K562 (cell line): Measurements from ENCODE around the gene CRAMP1. TPM values are rescaled to one million over a fixed set of nuclear protein-coding genes. Genes with fewer than 3 reads are reported as not detected.

Experiments
- CTBP1 ChIP-seq: fragments of 450-650 bp; IDR thresholded peaks from 2 replicates; pipeline ENCODE4 v1.6.1; 2016; ENCODE audit warnings: borderline replicate concordance
- CXXC5 ChIP-seq: fragments of 250-450 bp; sonication (Bioruptor Pico); IDR thresholded peaks from 2 replicates; pipeline ENCODE4 v1.8.0; 2022; ENCODE audit warnings: inconsistent platforms, mild to moderate bottlenecking, moderate library complexity
- GABPA ChIP-seq: fragments of 200-800 bp; sonication (Bioruptor generic); conservative IDR thresholded peaks from 2 replicates; pipeline ENCODE4 v1.6.1; 2016; ENCODE audit warnings: low read depth, missing genetic modification characterization, missing compliant biosample characterization
- JUND ChIP-seq, 2 experiments: IDR thresholded peaks; 2 replicates in 1 of 2; 3 replicates in 1 of 2; pipeline ENCODE4 v1.6.1; 2011; ENCODE audit warnings: borderline replicate concordance in 2 of 2, low read depth in 2 of 2, low read length in 2 of 2, improper control_type of control experiment in 1 of 2, missing biosample characterization in 1 of 2, missing genetic modification characterization in 1 of 2, missing genetic modification reagents in 1 of 2
- MTA3 ChIP-seq: fragments of 450-650 bp; formaldehyde crosslinking; IDR thresholded peaks from 2 replicates; pipeline ENCODE4 v1.6.1; 2017; ENCODE audit warnings: mild to moderate bottlenecking, borderline replicate concordance
- SIN3B ChIP-seq: fragments of 450-650 bp; IDR thresholded peaks from 2 replicates; pipeline ENCODE4 v1.6.1; 2017; ENCODE audit warnings: low read depth, mild to moderate bottlenecking, moderate library complexity
- SMARCA5 ChIP-seq: fragments of 450-650 bp; IDR thresholded peaks from 2 replicates; pipeline ENCODE4 v1.6.1; 2016
- SUPT5H ChIP-seq: fragments of 450-650 bp; IDR thresholded peaks from 2 replicates; pipeline ENCODE4 v1.6.1; 2016
- ZNF133 ChIP-seq: fragments of 250-450 bp; sonication (Bioruptor Pico); IDR thresholded peaks from 2 replicates; pipeline ENCODE4 v1.4.0; 2020; ENCODE audit warnings: mild to moderate bottlenecking
- ZNF318 ChIP-seq, 2 experiments: fragments of 450-650 bp; IDR thresholded peaks; 2 replicates each; pipeline ENCODE4 v1.6.1; 2016; ENCODE audit warnings: mild to moderate bottlenecking in 2 of 2, borderline replicate concordance in 1 of 2, low read depth in 1 of 2, moderate library complexity in 1 of 2
- polyA plus RNA-seq, 8 experiments: library from polyadenylated mRNA; depleted of rRNA in 4 of 8; stranded (reverse) in 5 of 8; unstranded in 3 of 8; fragments of >200 nt; fragmentation: Nextera tagmentation in 2 of 8; fragmentation: Illumina TruSeq in 1 of 8; extraction: Ambion mirVana in 2 of 8; extraction: Trizol in 1 of 8; gene quantifications; 2 replicates each; pipeline versions ENCODE4 v1.2.1 to v1.2.3, GENCODE V29; 2011 to 2014; ENCODE audit warnings: inconsistent platforms in 1 of 8, missing spikeins in 1 of 8
- total RNA-seq, 7 experiments: library from RNA; depleted of rRNA in 6 of 7; stranded (reverse); fragments of >200 nt in 6 of 7; fragmentation: Illumina TruSeq in 2 of 7; extraction: Trizol in 2 of 7; gene quantifications; 2 replicates each; pipeline versions ENCODE4 v1.2.1 to v1.2.3, GENCODE V29; 2011 to 2021; ENCODE audit warnings: low replicate concordance in 1 of 7
- TF ChIP-seq, protein P1 (sequence below): IDR thresholded peaks from 2 replicates; pipeline ENCODE4 v1.6.1; 2014; ENCODE audit warnings: antibody characterized with exemption
- TF ChIP-seq, protein P2 (sequence below): fragments of 250-450 bp; sonication (Bioruptor Pico); IDR thresholded peaks from 2 replicates; pipeline ENCODE4 v1.5.0; 2022; ENCODE audit warnings: mild to moderate bottlenecking

CRAMP1 gene
- total and polyA plus RNA-seq, 9 of the 15 experiments (the other 6 are each of a cell fraction or from before 2014, with no cell fraction given), result 0.52 to 20.8 (median 7.5) TPM

GRCh38 chr16:1677942-1678499 is 65.9 kb downstream of the CRAMP1 start, which contains the start of gene JPT2 (continued):
- no peak for TF ChIP-seq ZNF318 (IDR thresholded peaks at IDR 0.05; ENCODE audit: borderline replicate concordance in 1 of 2, low read depth in 1 of 2)
- TF ChIP-seq, protein P1, sequence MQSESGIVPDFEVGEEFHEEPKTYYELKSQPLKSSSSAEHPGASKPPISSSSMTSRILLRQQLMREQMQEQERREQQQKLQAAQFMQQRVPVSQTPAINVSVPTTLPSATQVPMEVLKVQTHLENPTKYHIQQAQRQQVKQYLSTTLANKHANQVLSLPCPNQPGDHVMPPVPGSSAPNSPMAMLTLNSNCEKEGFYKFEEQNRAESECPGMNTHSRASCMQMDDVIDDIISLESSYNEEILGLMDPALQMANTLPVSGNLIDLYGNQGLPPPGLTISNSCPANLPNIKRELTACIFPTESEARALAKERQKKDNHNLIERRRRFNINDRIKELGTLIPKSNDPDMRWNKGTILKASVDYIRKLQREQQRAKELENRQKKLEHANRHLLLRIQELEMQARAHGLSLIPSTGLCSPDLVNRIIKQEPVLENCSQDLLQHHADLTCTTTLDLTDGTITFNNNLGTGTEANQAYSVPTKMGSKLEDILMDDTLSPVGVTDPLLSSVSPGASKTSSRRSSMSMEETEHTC, result no peak
- TF ChIP-seq GABPA (tag), result peak; percentile 56
- TF ChIP-seq, protein P2, sequence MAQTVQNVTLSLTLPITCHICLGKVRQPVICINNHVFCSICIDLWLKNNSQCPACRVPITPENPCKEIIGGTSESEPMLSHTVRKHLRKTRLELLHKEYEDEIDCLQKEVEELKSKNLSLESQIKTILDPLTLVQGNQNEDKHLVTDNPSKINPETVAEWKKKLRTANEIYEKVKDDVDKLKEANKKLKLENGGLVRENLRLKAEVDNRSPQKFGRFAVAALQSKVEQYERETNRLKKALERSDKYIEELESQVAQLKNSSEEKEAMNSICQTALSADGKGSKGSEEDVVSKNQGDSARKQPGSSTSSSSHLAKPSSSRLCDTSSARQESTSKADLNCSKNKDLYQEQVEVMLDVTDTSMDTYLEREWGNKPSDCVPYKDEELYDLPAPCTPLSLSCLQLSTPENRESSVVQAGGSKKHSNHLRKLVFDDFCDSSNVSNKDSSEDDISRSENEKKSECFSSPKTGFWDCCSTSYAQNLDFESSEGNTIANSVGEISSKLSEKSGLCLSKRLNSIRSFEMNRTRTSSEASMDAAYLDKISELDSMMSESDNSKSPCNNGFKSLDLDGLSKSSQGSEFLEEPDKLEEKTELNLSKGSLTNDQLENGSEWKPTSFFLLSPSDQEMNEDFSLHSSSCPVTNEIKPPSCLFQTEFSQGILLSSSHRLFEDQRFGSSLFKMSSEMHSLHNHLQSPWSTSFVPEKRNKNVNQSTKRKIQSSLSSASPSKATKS, result no peak
- peak; percentile 88; the same call in 1 of the 2 replicates for TF ChIP-seq MTA3
- peak; percentile 13; the same call in 1 of the 2 replicates for TF ChIP-seq SIN3B
- peak; percentile 52; the same call in 1 of the 2 replicates for TF ChIP-seq SUPT5H
- no peak for TF ChIP-seq SMARCA5
- TF ChIP-seq ZNF133 (CRISPR knock-in tag), result no peak
- no peak for TF ChIP-seq JUND (IDR thresholded peaks at IDR 0.05; ENCODE audit: borderline replicate concordance, low read depth, low read length)
- TF ChIP-seq JUND (tag; IDR thresholded peaks at IDR 0.05; ENCODE audit: borderline replicate concordance, low read depth, low read length), result no peak
- peak; percentile 88 for TF ChIP-seq CXXC5 (CRISPR knock-in tag)
- TF ChIP-seq CTBP1, result peak; percentile 100
